PC-3 (cell line): Measurements from ENCODE around the gene NTN5. TPM values are rescaled to one million over a fixed set of nuclear protein-coding genes. Genes with fewer than 3 reads are reported as not detected.
A peak's percentile ranks its signal among the peaks of the same experiment; 100 is the strongest.
"Not testable (repeated sequence)": the region's sequence is repeated elsewhere in the genome, so short reads cannot be mapped to it uniquely, and the experiment has no call there.

Experiments used
- ATAC-seq: fragments of 200-7000 bp; cut with Tn5 transposase; 2 replicates; pipeline ENCODE4 v1.9.1; 2020; ENCODE audit warnings: mild to moderate bottlenecking, moderate library complexity
- BruUV-seq: library from RNA; stranded (reverse); fragments of 400-500 nt; replicated peaks from 2 replicates; lab custom pipeline; 2021; lab: Mats Ljungman, UMichigan
- CTCF ChIA-PET: fragments of 300-600 bp; sonication (Branson Sonifier 250); formaldehyde crosslinking; loops from one replicate; lab custom pipeline; 2022; ENCODE audit warnings: antibody characterized with exemption; lab: Charles Lee
- POLR2A ChIA-PET: fragments of 300-600 bp; sonication (Branson Sonifier 250); formaldehyde crosslinking; loops from one replicate; lab custom pipeline; 2022; ENCODE audit warnings: antibody characterized with exemption; ENCODE audit not compliant: unreplicated experiment; lab: Charles Lee
- DNase-seq: peaks from one replicate; pipeline ENCODE4 v3.0.0-alpha.2; 2015
- H2AFZ ChIP-seq: fragments of 300-600 bp; sonication (generic); 2 replicates; pipeline ENCODE4 v1.6.0; 2016; ENCODE audit warnings: antibody characterized with exemption, low read length
- H3F3A ChIP-seq: fragments of 300-600 bp; sonication (generic); one replicate; pipeline ENCODE4 v1.6.0; 2017; ENCODE audit warnings: antibody characterized with exemption, low read length, control low read depth, mild to moderate bottlenecking; ENCODE audit not compliant: unreplicated experiment
- H3K27ac ChIP-seq: fragments of 300-600 bp; sonication (generic); 2 replicates; pipeline ENCODE4 v1.5.1; 2016; ENCODE audit warnings: mild to moderate bottlenecking, low read length
- H3K27me3 ChIP-seq: fragments of 300-600 bp; sonication (generic); 2 replicates; pipeline ENCODE4 v1.6.1; 2016; ENCODE audit warnings: low read length, mixed read lengths
- H3K36me3 ChIP-seq: fragments of 300-600 bp; sonication (generic); 2 replicates; pipeline ENCODE4 v1.6.1; 2016; ENCODE audit warnings: low read depth, mixed run types, low read length, mixed read lengths
- H3K4me1 ChIP-seq: fragments of 300-600 bp; sonication (generic); 2 replicates; pipeline ENCODE4 v1.5.1; 2016; ENCODE audit warnings: low read length; ENCODE audit not compliant: insufficient read depth
- H3K4me2 ChIP-seq: fragments of 300-600 bp; sonication (generic); 2 replicates; pipeline ENCODE4 v1.6.0; 2016; ENCODE audit warnings: low read length
- H3K4me3 ChIP-seq: fragments of 300-600 bp; sonication (generic); 2 replicates; pipeline ENCODE4 v1.5.1; 2016; ENCODE audit warnings: mild to moderate bottlenecking, low read length, mixed read lengths
- H3K79me2 ChIP-seq: fragments of 300-600 bp; sonication (generic); 2 replicates; pipeline ENCODE4 v1.6.1; 2017; ENCODE audit warnings: low read length, mixed read lengths
- H3K9ac ChIP-seq: fragments of 300-600 bp; sonication (generic); 2 replicates; pipeline ENCODE4 v1.6.0; 2016; ENCODE audit warnings: mild to moderate bottlenecking, low read length
- H3K9me2 ChIP-seq: fragments of 300-600 bp; sonication (generic); replicated peaks from 2 replicates; pipeline ENCODE4 v1.6.1; 2016; ENCODE audit warnings: mixed run types, low read length, mixed read lengths
- H3K9me3 ChIP-seq: fragments of 300-600 bp; sonication (generic); 2 replicates; pipeline ENCODE4 v1.6.1; 2016; ENCODE audit warnings: low read length, mixed read lengths
- H4K20me1 ChIP-seq: fragments of 300-600 bp; sonication (generic); 2 replicates; pipeline ENCODE4 v1.6.1; 2016; ENCODE audit warnings: low read length, mixed read lengths
- EZH2 ChIP-seq: fragments of 300-600 bp; sonication (generic); IDR thresholded peaks from one replicate; pipeline ENCODE4 v1.6.1; 2017; ENCODE audit warnings: antibody characterized with exemption, mild to moderate bottlenecking, low read length; ENCODE audit not compliant: unreplicated experiment
- EZH2phosphoT487 ChIP-seq: fragments of 300-600 bp; sonication (generic); IDR thresholded peaks from 2 replicates; pipeline ENCODE4 v1.6.1; 2018; ENCODE audit warnings: mild to moderate bottlenecking, antibody characterized with exemption, low read length, borderline replicate concordance
- intact Hi-C: fragments of 100-400 bp; cut with micrococcal nuclease; formaldehyde crosslinking; loops from 2 replicates; pipeline ENCODE4 v1.9.0; 2023
- total RNA-seq: library from RNA; depleted of rRNA; stranded (reverse); fragments of >200 nt; gene quantifications from 2 replicates; pipeline ENCODE4 v1.2.3, GENCODE V29; 2014
- TF ChIP-seq, protein P1 (sequence below): fragments of 300-600 bp; sonication (generic); conservative IDR thresholded peaks from 2 replicates; pipeline ENCODE4 v1.5.1; 2017; ENCODE audit warnings: antibody characterized with exemption, low read depth, mild to moderate bottlenecking, low read length

The NTN5 gene
- total RNA-seq, 1 experiment from 2014 or later = 0.18 TPM

DNA sequence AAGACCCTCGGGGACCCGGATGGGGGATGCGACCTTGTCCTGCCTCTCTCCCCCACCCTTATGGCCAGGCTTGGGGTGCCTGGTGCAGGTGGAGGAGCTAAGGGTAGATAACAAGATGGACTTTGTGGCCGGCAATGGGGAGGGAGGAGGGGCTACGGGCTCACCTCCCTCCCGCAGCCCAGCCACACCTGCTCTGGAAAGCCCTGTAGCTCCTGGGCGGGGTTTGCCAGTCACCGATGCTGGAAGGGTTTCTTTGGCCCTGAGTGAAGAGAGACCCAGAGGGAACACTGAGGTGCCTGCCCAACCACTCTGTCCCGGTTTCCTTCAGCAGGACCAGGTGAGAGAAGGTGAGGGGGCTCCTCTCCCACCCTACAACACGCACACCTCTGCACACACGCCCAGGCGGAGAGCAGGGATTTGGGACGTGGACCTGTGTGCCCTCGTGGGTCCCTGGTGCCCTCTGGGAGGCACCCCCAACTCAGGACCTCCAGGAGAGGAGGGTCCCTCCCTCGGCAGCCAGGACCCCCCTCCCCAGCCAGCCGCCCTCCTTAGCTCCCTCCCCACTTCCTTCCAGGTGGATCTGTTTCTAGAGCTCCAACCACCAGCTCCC, 23.0 kb upstream of the NTN5 start, which contains the start of gene FUT2:
Gene FUT2, plus strand, starts transcription at position 229 of the 610 bp plus-strand sequence. CDS start 6,986 bp downstream, outside the sequence.
- ATAC-seq (no peak), DNase-seq (no peak)
- CTCF ChIA-PET = no interaction called here
- H3K9me2 ChIP-seq = no peaks in the 10 kb centered on the region
- no peaks in the 10 kb centered on the region for H3K36me3 ChIP-seq
- no peaks in the 10 kb centered on the region for H3K27me3 ChIP-seq
- POLR2A ChIA-PET = no interaction called here
- TF ChIP-seq EZH2phosphoT487 = no peak
- no peak for TF ChIP-seq EZH2
- TF ChIP-seq, protein P1, sequence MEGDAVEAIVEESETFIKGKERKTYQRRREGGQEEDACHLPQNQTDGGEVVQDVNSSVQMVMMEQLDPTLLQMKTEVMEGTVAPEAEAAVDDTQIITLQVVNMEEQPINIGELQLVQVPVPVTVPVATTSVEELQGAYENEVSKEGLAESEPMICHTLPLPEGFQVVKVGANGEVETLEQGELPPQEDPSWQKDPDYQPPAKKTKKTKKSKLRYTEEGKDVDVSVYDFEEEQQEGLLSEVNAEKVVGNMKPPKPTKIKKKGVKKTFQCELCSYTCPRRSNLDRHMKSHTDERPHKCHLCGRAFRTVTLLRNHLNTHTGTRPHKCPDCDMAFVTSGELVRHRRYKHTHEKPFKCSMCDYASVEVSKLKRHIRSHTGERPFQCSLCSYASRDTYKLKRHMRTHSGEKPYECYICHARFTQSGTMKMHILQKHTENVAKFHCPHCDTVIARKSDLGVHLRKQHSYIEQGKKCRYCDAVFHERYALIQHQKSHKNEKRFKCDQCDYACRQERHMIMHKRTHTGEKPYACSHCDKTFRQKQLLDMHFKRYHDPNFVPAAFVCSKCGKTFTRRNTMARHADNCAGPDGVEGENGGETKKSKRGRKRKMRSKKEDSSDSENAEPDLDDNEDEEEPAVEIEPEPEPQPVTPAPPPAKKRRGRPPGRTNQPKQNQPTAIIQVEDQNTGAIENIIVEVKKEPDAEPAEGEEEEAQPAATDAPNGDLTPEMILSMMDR = no peak
- no peak within 1 kb of the TSS for H3K4me2 ChIP-seq
- no peak within 1 kb of the TSS for H2AFZ ChIP-seq
- no TSS peak for BruUV-seq
- intact Hi-C loops = no loop called here
- no peaks in the 10 kb centered on the region for H4K20me1 ChIP-seq
- no peaks in the 10 kb centered on the region for H3F3A ChIP-seq
- no peak within 1 kb of the TSS for H3K4me3 ChIP-seq
- no peaks in the 10 kb centered on the region for H3K79me2 ChIP-seq
- H3K27ac ChIP-seq = no peak within 1 kb of the TSS
- no peak within 1 kb of the TSS for H3K9ac ChIP-seq
- peaks cover 11% of the 10 kb centered on the region; the same call in 1 of the 2 replicates for H3K4me1 ChIP-seq
- H3K9me3 ChIP-seq = no peaks in the 10 kb centered on the region

DNA sequence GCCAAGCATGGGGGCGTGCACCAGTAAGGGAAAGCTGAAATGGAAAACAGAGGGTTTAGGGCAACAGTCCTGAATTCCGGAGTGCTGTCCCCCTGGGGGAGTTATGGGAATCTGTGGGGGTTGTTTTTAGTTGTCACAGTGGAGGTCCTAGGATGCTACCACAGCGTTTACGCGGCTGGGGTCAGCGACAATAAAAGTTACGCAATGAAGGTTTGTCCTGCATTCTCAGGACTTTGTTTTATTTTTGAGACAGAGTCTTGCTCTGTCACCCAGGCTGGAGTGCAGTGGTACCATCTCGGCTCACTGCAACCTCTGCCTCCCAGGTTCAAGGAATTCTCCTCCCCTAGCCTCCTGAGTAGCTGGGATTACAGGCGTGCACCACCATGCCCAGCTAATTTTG, 20.8 kb upstream of the NTN5 start:
- POLR2A ChIA-PET, H3K36me3 ChIP-seq, H3K4me1 ChIP-seq, CTCF ChIA-PET, H3K9me2 ChIP-seq, DNase-seq, H3K4me3 ChIP-seq, H3K9ac ChIP-seq, ATAC-seq, intact Hi-C loops, BruUV-seq, H4K20me1 ChIP-seq, H3F3A ChIP-seq, H3K4me2 ChIP-seq, H3K27ac ChIP-seq, H3K79me2 ChIP-seq, H3K9me3 ChIP-seq, H3K27me3 ChIP-seq, H2AFZ ChIP-seq: not testable (repeated sequence)

DNA sequence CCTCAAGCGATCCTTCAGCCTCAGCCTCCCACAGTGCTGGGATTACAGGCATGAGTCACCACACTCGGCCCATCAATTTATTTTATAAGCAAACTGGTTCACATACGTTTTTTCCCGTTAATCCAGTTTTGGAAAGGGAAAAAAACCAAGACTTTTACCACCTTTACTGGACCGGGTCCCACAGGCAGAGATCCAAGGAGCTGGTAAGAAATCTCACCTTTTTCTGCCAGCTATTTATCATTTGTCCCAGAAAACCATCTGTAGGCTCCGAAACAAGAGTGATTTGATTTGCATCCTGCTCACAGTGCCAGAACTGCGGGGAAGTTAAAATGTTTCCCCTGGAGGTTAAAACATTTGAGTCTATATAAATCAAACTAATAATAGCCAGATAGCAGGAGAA, 16.6 kb upstream of the NTN5 start:
- POLR2A ChIA-PET = no interaction called here

More for the DNA sequence above, 16.6 kb upstream of the NTN5 start:
- Histone ChIP-seq H3K27me3 (no peaks in the 10 kb centered on the region), H3K9me2 (no peaks in the 10 kb centered on the region), H3K36me3 (no peaks in the 10 kb centered on the region), H3K9ac (no peak overlapping the region), H3K27ac (no peak overlapping the region), H3K4me3 (no peak overlapping the region), H3K79me2 (no peaks in the 10 kb centered on the region), H2AFZ (no peak overlapping the region), H3K4me2 (no peak overlapping the region), H3K4me1 (peaks cover 3% of the 10 kb centered on the region; the same call in 1 of the 2 replicates), H3K9me3 (no peaks in the 10 kb centered on the region), H3F3A (no peaks in the 10 kb centered on the region), H4K20me1 (no peaks in the 10 kb centered on the region)
- TF ChIP-seq, protein P1 = no peak
- TF ChIP-seq EZH2 (no peak), EZH2phosphoT487 (no peak)
- BruUV-seq = no TSS peak
- DNase-seq = peak; percentile 41
- intact Hi-C loops = no loop called here
- no peak for ATAC-seq
- CTCF ChIA-PET = interaction anchor here (0.5 to 0.6 kb wide), 2 partner anchors 51 to 304 kb away, joined by 3 read pairs; partner anchors contain the start of gene RUVBL2
